Stimulated activated CD4-positive, alpha-beta T cell treated with anti-CD3 and anti-CD28 coated beads, Interleukin-4, amount 100 ng/mL, for 1 hour (primary cell): ENCODE measurements around the gene EFCAB9.
"Not testable (repeated sequence)": the region's sequence is repeated elsewhere in the genome, so short reads cannot be mapped to it uniquely, and the experiment has no call there.

ENCODE experiments used
- DNase-seq: peaks from one replicate; pipeline ENCODE4 v3.0.0-alpha.2; 2020

EFCAB9 gene

DNA sequence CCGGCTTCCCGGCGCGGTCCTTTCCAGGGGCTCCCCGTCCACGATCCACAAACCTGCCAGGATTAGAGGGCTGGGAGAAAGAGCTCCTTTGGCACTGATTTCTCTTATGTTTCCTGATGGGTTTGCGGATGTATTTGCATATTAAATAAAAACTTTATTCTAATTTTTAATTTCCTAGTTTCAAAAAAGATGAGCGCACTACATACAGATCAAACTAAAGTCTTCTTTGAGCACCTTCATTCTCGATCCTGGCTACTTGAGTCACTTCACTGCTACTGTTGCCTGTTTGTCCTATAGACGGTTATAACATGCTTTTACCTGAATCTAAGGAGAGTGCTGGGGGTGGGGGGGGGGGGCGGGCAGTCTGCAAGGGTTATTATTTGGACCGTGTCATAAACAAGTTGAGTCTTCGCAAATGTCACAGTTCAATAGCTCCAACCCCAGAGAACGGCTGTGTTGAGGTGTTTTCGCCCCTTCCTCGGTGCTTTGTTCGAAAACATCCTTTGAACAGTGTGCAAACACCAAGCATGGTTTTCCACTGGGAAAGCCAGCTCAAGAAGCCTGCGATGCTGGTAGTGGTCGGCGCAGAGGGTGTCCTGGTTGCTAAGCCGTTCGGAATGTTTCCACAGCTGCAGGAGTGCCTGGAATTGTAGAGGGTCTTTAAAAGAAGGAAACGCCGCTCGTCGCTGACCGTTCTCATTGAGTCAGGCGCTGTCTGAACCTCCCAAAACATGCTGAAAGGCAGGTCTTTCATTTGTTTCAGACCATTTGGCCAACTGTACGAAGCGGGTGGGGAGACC, 4.9 kb upstream of the EFCAB9 start:
- DNase-seq: no peak

- DNase-seq: no peak
Observed at GRCh38 chr5:172189693-172190296, 4.2 kb upstream of the EFCAB9 start.

- DNase-seq: no peak
Observed at GRCh38 chr5:172194985-172195774, 1.2 kb downstream of the EFCAB9 start.

- DNase-seq: not testable (repeated sequence)
Observed at GRCh38 chr5:172197775-172198174, 3.8 kb downstream of the EFCAB9 start.

GRCh38 chr5:172199446-172199845, 5.5 kb downstream of the EFCAB9 start:
- DNase-seq: no peak

DNA sequence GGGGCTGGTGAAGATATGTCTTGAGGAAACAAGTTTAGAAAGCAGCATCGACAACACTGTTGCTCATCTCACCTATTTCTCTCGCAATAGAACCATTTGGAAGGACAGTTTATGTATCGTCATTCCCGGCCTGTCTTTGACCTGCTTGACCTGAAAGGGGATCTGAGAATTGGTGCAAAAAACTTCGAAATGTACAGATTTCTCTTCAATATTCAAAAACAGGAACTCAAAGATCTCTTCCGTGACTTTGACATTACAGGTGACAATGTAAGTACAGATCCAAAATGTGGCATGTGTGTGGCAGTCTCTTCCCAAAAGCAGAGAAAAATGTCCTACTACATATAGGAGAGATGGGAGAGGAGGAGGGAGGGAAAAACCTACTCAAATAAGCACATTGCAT, 6.5 kb downstream of the EFCAB9 start:
- no peak for DNase-seq

DNA sequence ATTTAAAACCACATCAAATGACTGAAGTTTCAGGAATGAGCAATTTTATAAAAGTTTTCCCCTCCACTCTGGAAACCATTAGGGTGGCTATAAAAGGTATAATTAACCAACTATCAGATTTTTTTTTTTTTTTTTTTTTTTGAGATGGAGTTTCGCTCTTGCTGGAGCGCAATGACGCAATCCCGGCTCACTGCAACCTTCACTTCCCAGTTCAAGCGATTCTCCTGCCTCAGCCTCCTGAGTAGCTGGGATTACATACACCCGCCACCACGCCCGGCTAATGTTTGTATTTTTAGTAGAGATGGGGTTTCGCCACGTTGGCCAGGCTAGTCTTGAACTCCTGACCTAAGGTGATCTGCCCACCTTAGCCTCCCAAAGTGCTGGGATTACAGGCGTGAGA, 12.0 kb downstream of the EFCAB9 start:
- DNase-seq: not testable (repeated sequence)

GRCh38 chr5:172207511-172207910, 13.5 kb downstream of the EFCAB9 start:
- DNase-seq: no peak

DNA sequence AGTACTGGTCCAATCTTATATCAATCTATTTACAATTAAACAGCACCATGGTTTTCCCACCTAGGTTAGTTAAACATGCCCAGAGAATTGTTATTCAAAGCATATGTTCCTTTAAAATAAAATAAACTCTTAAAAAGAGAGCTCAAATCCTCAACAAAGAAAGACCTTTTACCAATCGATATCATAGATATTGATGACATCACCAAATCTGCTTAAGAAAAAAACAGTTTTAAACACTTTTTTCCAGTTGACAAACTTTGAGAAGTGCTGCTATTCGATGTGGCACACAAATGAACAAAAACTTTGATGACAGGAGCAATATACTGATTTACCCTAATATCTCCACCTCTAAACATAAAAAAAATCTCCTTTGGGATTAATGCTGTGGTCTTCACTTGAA, 15.7 kb downstream of the EFCAB9 start:
- DNase-seq: no peak

DNA sequence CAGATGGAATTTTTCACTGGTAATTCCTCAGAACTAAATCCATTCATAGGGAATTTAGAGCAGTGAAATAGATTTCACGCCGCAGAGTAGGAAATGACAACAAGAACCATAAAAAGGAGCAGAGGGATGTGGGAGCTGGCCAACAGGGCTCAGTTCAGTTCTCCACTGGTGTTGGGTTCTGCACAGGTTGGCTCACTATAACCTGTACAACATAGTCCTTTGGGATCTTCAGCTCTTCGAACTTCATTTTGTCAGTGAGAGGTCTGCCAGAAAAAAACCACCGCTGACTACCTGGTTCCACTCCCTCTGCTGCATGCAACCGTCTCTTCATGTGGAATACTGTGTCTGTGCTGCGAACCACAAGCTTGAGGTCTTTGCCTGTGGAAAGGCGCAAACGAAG, 17.7 kb downstream of the EFCAB9 start:
- no peak for DNase-seq

DNA sequence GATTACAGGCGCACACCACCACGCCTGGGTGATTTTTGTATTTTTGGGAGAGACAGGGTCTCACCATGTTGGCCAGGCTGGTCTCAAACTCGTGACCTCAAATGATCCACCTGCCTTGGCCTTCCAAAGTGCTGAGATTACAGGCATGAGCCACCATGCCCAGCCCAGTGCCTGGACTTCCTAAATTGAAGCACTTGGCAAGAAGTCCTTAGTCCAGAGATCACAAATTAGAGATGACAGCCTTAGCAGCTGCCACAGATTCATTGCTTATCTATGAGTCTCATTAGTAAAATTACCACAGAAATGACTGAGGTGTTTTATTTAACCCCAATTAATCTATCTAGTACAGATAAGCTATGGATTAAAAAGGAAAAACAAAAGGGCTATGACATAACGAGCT, 19.2 kb downstream of the EFCAB9 start:
- DNase-seq: no peak

DNA sequence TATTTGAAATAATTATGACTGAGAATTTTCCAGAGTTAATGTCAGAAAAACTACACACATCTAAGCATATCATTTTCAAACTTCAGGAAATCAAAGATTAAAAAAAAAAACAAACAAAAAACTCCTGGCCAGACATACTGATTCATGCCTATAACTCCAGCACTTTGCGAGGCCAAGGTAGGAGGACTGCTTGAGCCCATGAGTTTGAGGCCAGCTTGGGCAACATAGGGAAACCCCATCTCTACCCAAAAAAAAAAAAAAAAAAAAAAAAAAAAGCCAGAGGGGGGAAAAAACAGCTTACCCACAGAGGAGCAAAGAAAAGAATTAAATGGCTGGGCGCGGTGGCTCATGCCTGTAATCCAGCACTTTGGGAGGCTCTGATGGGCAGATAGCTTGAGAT, 22.4 kb downstream of the EFCAB9 start:
- no peak for DNase-seq

DNA sequence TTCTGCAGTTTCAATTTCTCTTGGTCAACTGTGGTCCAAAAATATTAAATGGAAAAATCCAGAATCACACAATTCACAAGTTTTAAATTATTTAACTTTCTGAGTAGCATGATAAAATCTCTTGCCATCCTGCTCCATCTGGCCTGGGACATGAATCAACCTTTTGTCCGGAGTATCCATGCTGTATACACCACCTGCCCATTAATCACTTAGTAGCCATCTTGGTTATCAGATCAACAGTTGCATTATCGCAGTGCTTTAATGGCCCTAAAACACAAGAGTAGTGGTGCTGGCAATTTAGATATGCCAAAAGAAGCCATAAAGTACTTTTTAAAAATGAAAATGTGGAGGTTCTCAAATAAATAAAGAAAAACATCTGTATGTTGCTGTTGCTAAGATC, 25.3 kb downstream of the EFCAB9 start:
- no peak for DNase-seq

DNA sequence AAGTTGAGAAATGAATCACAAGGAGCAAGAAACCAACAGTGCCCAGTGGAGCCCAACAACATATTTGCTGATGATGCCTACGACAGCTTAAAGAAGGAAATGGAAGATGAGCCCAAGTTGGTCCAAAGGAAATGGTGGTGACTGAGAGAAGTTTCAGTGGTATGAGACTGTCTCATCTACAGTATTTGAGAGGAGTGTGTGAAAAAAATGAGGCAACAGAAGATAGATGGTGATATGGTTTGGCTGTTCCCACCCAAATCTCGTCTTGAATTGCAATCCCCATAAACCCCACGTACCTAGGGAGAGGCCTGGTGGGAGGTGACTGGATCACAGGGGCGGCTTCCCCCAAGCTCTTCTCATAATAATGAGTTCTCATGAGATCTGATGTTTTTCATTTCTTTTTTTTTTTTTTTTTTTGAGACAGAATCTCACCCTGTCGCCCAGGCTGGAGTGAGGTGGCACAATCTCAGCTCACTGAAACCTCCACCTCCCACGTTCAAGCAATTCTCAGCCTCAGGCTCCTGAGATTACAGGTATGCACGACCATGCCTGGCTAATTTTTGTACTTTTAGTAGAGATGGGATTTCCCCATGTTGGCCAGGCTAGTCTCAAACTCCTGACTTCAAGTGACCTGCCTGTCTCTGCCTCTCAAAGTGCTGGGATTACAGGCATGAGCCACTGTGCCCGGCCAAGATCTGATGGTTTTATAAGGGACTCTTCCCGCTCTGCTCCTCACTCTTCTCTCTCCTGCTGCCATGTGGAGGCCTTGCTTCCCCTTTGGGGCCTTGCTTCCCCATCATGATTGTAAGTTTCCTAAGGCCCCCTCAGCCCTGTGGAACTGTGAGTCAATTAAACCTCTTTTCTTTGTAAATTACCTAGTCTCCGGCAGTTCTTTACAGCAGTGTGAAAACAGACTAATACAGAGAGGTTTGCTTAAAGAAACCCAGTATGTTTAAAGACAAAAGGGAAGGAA, 30.2 kb downstream of the EFCAB9 start:
- DNase-seq: peak; percentile 41

- no peak for DNase-seq
Observed at GRCh38 chr5:172224996-172225395, 31.0 kb downstream of the EFCAB9 start.

- no peak for DNase-seq
Observed at GRCh38 chr5:172229904-172230303, 35.9 kb downstream of the EFCAB9 start.

DNA sequence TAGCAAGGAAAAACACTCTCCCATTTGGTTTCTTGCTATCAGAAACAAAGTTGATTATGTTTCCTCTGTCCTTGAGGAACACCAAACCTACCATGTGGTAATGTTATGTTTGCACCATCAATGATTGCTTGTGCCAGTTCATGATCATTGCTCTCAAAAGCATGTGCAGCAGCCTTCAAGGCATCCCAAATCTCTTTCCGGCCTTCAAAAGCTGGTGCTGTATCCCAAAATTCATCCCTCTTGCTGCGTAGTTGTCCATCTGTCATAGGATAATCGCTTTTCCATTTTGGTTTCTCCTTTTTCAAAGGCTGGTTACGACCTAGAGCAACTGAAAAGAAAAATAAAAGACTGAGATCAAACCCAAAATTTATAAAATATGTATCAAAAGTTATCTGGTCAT, 40.1 kb downstream of the EFCAB9 start:
- no peak for DNase-seq

DNA sequence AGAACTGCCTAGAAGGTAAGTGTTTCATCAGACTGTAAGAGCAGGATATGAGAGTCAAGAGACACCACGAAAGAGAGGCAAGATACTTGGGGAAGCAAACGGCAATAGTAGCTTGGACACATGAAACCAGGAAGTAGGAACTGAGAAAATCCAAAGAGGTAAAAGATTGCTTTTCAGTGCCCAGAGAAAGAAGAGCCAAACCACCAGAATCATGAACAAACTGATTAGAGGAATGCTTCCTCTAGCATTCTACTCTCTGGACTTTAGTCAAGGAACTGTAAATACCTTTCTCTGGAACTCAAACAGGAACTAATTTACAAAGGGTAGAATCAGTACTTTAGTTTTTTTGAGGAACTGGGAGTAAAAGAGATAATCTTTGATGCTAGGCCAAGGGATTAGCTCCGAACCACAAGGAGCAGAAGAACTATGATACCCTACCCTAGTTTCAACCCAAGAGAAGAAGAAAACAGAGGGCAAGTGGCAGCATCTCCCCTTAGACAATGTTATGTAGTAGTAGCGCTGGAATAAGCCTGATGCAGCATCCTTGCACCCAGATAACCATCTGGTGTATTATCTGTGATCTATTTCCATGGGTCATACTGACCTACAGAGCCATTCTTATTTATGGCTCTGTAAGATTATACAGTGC, 41.3 kb downstream of the EFCAB9 start:
- no peak for DNase-seq

DNA sequence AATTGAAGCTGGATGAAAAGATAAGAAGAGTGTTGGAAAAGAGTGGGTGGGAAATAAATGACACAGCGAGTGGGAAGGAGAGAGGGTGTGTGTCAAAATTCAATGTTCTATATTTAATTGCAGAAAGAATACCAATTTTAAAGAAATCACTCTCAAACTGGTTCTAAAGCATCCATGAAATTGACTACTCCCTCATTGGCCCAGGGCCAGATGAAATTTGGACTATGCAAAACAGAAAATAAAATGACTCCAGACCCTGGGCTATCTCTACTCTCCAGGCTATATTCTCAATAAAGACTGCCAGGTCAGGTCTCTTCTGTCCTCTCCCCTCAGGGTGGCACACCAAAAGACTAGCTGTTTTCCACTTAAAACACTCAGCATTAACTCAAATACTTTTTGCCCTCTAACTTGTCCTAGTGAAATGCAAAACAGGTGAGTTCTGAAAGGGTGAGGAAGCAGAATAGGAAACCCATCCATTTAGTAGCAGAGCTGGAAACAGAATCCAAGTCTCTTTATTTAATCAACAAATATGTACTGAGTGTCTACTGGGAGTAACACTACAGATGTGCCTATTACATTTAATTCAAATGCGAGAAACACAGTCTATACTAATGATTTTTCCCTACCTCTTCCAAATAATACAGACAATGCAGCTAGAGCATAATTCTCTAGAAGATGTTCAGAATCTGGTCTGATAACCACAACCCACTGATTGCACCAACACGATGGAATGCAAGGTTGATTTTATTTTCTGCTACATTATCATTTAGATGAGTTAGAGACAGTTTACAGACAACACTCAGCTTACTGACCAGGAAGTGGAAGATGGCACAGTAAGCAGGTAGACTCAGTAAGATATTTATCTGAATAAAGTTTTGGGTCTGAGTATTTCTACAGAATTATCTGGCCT, 42.1 kb downstream of the EFCAB9 start:
- DNase-seq: no peak

- no peak for DNase-seq
Observed at GRCh38 chr5:172238334-172238733, 44.4 kb downstream of the EFCAB9 start.

DNA sequence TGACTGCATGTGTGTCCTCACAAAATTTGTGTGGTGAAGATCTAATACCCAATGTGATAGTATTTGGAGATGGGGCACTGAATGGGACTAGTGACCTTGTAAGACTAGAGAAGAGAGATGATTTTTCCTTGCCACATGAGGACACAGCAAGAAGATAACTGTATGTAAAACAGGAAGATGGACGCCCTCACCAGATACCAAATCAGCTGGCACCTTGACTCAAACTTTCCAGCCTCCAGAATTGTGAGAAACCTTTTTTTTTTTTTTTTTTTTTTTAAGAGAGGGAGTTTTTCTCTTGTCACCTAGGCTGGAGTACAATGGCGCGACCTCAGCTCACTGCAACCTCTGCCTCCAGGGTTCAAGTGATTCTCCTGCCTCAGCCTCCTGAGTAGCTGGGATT, 49.3 kb downstream of the EFCAB9 start:
- no peak for DNase-seq
